NB4 (cell line): ENCODE measurements around the gene SCGB2B2.

Source experiments
- DNase-seq: peaks from one replicate; pipeline ENCODE4 v3.0.0; 2010; ENCODE audit warnings: low read depth
- H3K4me3 ChIP-seq: one replicate; pipeline ENCODE4 v1.5.1; 2011; ENCODE audit warnings: mild to moderate bottlenecking, low read depth, low read length, moderate library complexity
- MAX ChIP-seq: IDR thresholded peaks from 2 replicates; pipeline ENCODE4 v1.6.1; 2011; ENCODE audit warnings: low read depth, low read length
- MYC ChIP-seq: IDR thresholded peaks from 2 replicates; pipeline ENCODE4 v1.6.1; 2011; ENCODE audit warnings: low read depth, low read length
- POLR2A ChIP-seq: IDR thresholded peaks from 2 replicates; pipeline ENCODE4 v1.6.1; 2011; ENCODE audit warnings: mild to moderate bottlenecking; ENCODE audit not compliant: insufficient read length; ENCODE audit errors: extremely low read depth
- TF ChIP-seq, protein P1 (sequence below): IDR thresholded peaks from one replicate; pipeline ENCODE4 v1.5.1; 2012; ENCODE audit warnings: low read depth, low read length

The SCGB2B2 gene

DNA sequence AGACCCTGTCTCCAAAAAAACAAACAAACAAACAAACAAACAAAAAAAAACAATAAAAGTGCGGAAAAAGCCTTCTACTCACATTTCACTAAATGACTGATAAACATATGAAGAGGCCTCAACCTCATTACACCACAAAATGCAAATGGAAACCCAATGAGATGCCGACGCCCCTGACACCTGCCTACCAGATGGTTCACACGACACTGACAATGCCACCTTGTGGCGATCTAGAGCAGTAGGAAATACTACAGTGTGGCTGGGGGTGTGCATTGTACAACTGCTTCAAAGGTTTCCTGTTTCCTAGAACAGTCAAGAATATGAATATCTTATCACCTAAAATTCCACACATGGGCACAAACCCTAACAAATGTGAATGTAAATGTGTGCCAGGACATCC lies 14.0 kb downstream of the SCGB2B2 start:
- H3K4me3 ChIP-seq: no peak overlapping the region
- TF ChIP-seq, protein P1, sequence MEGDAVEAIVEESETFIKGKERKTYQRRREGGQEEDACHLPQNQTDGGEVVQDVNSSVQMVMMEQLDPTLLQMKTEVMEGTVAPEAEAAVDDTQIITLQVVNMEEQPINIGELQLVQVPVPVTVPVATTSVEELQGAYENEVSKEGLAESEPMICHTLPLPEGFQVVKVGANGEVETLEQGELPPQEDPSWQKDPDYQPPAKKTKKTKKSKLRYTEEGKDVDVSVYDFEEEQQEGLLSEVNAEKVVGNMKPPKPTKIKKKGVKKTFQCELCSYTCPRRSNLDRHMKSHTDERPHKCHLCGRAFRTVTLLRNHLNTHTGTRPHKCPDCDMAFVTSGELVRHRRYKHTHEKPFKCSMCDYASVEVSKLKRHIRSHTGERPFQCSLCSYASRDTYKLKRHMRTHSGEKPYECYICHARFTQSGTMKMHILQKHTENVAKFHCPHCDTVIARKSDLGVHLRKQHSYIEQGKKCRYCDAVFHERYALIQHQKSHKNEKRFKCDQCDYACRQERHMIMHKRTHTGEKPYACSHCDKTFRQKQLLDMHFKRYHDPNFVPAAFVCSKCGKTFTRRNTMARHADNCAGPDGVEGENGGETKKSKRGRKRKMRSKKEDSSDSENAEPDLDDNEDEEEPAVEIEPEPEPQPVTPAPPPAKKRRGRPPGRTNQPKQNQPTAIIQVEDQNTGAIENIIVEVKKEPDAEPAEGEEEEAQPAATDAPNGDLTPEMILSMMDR: peak; percentile 43
- peak; percentile 64 for TF ChIP-seq MAX
- TF ChIP-seq MYC: no peak
- DNase-seq: peak; percentile 61

GRCh38 chr19:34661357-34661756 lies 15.6 kb downstream of the SCGB2B2 start:
- H3K4me3 ChIP-seq: no peak overlapping the region
- no peak for DNase-seq
- TF ChIP-seq, protein P1: no peak
- TF ChIP-seq MAX: no peak
- no peak for TF ChIP-seq POLR2A
- TF ChIP-seq MYC: no peak

GRCh38 chr19:34655651-34656050 lies 21.3 kb downstream of the SCGB2B2 start:
- DNase-seq: no peak
- TF ChIP-seq, protein P1: no peak
- TF ChIP-seq POLR2A (no peak), MYC (no peak), MAX (no peak)
- H3K4me3 ChIP-seq: no peak overlapping the region

DNA sequence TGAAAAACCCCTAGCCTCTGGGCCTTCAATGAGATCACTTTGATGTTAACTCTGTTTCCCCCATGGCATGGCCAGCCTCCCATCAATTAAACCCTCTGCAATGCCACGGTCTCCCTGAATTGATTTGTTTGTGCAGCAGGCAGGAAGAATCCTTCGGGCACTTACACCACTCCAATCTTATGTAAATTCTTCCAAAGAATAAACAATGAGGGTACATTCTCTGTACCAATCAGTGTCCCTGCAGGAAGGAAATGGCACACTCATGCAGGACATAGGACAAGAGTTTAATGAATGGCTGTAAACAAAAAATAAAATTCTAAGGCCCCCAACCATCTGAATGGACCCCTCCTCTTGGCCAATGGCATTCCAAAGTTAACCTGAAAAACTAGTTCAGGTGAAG lies 22.2 kb downstream of the SCGB2B2 start:
- TF ChIP-seq MAX (no peak), POLR2A (no peak), MYC (no peak)
- TF ChIP-seq, protein P1: no peak
- no peak overlapping the region for H3K4me3 ChIP-seq
- no peak for DNase-seq

DNA sequence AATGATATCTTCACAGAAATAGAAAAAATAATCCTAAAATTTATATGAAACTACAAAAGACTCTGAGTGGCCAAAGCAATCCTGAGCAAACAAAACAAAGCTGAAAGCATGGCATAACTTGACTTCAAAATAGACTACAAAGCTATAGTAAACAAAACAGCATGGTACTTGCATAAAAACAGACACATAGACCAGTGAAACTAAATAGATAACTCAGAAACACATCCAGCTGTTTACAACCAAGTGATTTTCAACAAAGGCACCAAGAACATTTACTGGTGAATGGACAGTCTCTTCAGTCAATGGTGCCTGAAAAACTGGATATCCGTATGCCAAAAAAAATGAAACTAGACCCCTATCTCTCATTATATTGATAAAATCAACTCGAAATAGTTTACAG lies 25.2 kb downstream of the SCGB2B2 start:
- TF ChIP-seq MYC (no peak), MAX (no peak)
- TF ChIP-seq, protein P1: no peak
- H3K4me3 ChIP-seq: no peak overlapping the region
- no peak for DNase-seq

- DNase-seq: no peak
- TF ChIP-seq MAX (no peak), POLR2A (no peak), MYC (no peak)
- TF ChIP-seq, protein P1: no peak
- no peak overlapping the region for H3K4me3 ChIP-seq
Measured at GRCh38 chr19:34649886-34650543, 26.9 kb downstream of the SCGB2B2 start.
